ENCODE data around the gene ROBO1. TPM values are rescaled to one million over a fixed set of nuclear protein-coding genes. Genes with fewer than 3 reads are reported as not detected.

Gene ROBO1
- total RNA-seq, 1 experiment from 2014 or later, result 0.54 TPM

GRCh38 chr3:79414806-79415205 is 353.0 kb downstream of the ROBO1 start:
- in situ Hi-C loops (cut with HindIII; ENCODE audit: low pct_unique_long_range_greater_than_20kb, low sequenced_read_pairs), result no loop called here
- DNase-seq (ENCODE audit: low read depth), result no peak

DNA sequence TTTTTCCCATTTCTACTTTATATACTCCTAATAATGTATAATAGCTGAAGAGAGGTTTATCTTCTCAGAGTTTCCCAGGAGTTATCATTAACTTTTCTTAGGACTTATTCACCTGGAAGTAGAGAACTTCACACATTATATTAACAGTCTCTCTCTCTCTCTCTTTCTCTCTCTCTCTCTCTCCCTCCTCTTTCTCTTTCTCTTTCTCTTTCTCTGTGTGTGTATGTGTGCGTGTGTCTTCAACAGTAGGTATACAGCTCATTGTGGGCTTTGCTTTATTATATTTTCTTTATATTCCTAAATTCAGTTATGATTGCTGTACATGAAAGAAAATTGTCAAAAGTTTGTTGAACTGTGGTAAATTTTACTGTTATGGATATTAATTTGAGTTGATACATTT is 353.8 kb downstream of the ROBO1 start:
- DNase-seq (ENCODE audit: low read depth), result no peak
- in situ Hi-C loops (cut with HindIII; ENCODE audit: low pct_unique_long_range_greater_than_20kb, low sequenced_read_pairs), result no loop called here

DNA sequence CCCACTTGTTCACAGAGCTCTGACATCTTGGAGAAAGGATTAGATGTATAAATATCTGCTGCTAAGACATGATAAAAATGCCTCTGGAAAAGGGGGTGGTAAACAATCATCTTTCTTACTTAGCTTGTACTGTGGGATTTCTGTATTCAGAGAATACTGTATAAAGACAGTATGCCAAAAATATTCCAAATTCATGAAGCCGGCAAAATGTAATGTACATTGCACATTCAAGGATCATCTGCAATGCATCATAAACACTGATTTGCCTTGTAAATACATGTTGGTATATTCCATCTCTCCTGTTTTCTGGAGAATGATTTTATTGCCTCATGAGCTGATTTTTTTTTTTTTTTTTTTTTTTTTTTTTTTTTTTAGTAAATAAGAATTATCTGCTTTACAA is 355.3 kb downstream of the ROBO1 start:
- in situ Hi-C loops (cut with HindIII; ENCODE audit: low pct_unique_long_range_greater_than_20kb, low sequenced_read_pairs), result no loop called here
- DNase-seq (ENCODE audit: low read depth), result no peak

DNA sequence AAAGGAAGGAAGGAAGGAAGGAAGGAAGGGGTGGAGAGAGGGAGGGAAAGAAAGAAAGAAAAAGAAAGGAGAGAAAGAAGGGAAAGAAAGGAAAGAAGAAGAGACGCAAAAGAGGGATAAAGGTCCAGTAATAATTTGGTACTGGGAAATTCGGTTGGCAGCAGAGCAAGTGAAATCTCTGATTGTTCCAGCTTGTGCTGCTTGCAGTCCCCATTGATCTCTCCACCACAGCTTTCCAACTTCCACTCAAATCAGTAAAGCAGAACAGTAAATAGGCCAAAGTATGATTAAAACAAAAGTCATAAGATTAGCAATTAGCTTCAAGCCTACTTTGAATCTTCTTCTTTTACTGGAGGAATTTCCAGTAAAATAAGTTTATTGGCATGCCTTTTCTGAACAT is 357.2 kb downstream of the ROBO1 start:
- in situ Hi-C loops (cut with HindIII; ENCODE audit: low pct_unique_long_range_greater_than_20kb, low sequenced_read_pairs), result no loop called here
- DNase-seq (ENCODE audit: low read depth), result no peak

DNA sequence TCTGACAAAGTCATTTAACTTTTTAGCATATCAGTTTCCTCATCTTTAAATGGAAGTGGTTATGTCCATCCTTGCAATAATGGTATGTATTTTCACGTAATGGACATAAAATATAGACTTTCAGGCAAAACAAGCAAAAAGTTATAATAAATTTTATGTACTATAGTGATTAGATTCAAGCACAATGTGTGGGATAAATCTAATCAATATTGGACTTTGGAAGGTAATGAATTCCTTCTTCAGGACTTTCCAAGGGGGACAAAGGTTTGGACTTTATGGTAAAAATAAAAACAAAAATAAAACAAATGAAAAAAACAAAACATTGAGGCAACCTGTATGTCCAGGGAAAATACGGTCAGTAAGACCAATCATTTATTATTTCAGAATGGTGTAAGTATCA is 357.7 kb downstream of the ROBO1 start:
- in situ Hi-C loops (cut with HindIII; ENCODE audit: low pct_unique_long_range_greater_than_20kb, low sequenced_read_pairs), result no loop called here
- no peak for DNase-seq (ENCODE audit: low read depth)

- in situ Hi-C loops (cut with HindIII; ENCODE audit: low pct_unique_long_range_greater_than_20kb, low sequenced_read_pairs), result no loop called here
- DNase-seq (ENCODE audit: low read depth), result no peak
Observed at GRCh38 chr3:79406175-79406574, 361.6 kb downstream of the ROBO1 start.

- DNase-seq (ENCODE audit: low read depth), result no peak
- in situ Hi-C loops (cut with HindIII; ENCODE audit: low pct_unique_long_range_greater_than_20kb, low sequenced_read_pairs), result no loop called here
Observed at GRCh38 chr3:79405183-79405582, 362.6 kb downstream of the ROBO1 start.

- DNase-seq (ENCODE audit: low read depth), result no peak
- in situ Hi-C loops (cut with HindIII; ENCODE audit: low pct_unique_long_range_greater_than_20kb, low sequenced_read_pairs), result no loop called here
Observed at GRCh38 chr3:79396595-79396994, 371.2 kb downstream of the ROBO1 start.

GRCh38 chr3:79392479-79392878 is 375.3 kb downstream of the ROBO1 start:
- no peak for DNase-seq (ENCODE audit: low read depth)
- in situ Hi-C loops (cut with HindIII; ENCODE audit: low pct_unique_long_range_greater_than_20kb, low sequenced_read_pairs), result no loop called here

DNA sequence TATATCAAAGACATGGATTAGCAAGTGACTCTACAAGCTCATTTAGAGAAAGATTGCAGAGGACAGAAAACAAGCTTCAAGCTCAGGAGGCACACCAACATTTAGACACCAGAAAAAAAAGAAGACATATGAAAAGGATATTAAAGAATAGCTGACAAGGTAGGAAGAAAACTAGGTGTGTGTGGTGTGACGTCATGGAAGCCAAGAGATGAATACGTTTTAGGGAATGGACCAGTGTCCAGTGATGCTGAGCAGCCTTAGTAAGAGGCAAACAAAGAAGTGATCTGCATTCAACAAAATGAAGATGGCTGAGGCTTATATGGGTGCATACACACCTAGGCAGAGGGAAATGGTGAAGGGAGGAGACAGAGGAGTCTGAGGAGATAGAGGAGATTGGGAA is 377.4 kb downstream of the ROBO1 start:
- in situ Hi-C loops (cut with HindIII; ENCODE audit: low pct_unique_long_range_greater_than_20kb, low sequenced_read_pairs), result no loop called here
- no peak for DNase-seq (ENCODE audit: low read depth)

DNA sequence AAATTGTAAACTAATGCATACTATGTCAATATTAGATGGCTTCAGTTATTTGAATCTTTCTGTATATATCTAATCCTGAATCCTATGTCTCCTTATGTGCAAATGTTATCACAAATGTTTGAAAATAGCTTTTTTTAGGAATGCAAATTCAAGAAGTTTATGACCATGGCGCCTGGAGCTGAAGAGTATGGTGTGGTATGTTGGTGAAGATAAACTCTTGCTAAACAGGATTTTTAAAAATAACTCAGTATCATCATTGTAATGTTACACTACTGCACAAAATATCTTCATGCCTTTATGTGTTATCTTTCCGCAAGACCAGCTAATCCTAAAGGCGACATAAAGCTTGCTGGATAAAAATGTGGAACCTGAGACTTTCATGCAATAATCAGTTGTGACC is 382.6 kb downstream of the ROBO1 start:
- DNase-seq (ENCODE audit: low read depth), result no peak
- in situ Hi-C loops (cut with HindIII; ENCODE audit: low pct_unique_long_range_greater_than_20kb, low sequenced_read_pairs), result no loop called here

GRCh38 chr3:79383402-79384012 is 384.3 kb downstream of the ROBO1 start:
- in situ Hi-C loops (cut with HindIII; ENCODE audit: low pct_unique_long_range_greater_than_20kb, low sequenced_read_pairs), result no loop called here
- DNase-seq (ENCODE audit: low read depth), result no peak

DNA sequence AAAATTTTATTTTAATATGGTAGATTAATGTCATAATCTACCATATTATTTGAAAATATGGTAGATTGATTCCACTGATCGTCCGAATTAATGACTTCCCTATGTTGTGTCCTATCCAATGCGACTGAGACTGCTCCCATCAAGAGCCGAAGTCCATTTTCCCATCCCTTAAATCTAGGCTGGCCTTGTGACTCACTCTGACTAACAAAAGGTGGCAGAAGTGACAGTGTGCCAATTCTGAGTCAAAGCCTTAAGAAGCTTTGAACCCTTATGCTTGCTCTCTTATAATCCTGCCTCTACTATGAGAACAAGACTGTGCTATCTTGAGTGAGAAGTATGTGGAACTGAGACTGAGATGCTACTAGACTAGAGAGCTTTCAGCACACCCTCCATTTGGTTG is 387.2 kb downstream of the ROBO1 start:
- DNase-seq (ENCODE audit: low read depth), result no peak
- in situ Hi-C loops (cut with HindIII; ENCODE audit: low pct_unique_long_range_greater_than_20kb, low sequenced_read_pairs), result no loop called here

- DNase-seq (ENCODE audit: low read depth), result no peak
- in situ Hi-C loops (cut with HindIII; ENCODE audit: low pct_unique_long_range_greater_than_20kb, low sequenced_read_pairs), result no loop called here
Observed at GRCh38 chr3:79378064-79378463, 389.7 kb downstream of the ROBO1 start.

DNA sequence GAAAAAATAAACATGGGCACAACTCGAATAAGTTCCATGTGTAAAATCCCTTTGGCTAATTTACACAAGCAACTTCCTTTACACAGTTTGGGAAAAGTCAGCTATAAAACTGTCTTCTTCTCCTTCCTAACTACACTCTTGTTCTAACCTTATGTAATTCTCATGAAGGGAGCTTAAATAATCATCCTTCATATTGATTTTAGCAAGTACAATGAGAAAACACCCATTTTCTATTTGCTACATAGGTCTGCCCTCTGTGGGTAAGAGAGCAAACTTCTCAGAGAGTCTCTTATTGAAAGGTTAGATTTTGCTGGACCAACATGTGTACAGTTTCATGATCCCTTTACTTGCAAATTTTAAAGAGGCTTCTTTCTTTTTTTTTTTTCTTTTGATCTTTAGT is 398.5 kb downstream of the ROBO1 start:
- no peak for DNase-seq (ENCODE audit: low read depth)
- in situ Hi-C loops (cut with HindIII; ENCODE audit: low pct_unique_long_range_greater_than_20kb, low sequenced_read_pairs), result no loop called here

- in situ Hi-C loops (cut with HindIII; ENCODE audit: low pct_unique_long_range_greater_than_20kb, low sequenced_read_pairs), result no loop called here
- DNase-seq (ENCODE audit: low read depth), result no peak
Observed at GRCh38 chr3:79368403-79368802, 399.4 kb downstream of the ROBO1 start.

DNA sequence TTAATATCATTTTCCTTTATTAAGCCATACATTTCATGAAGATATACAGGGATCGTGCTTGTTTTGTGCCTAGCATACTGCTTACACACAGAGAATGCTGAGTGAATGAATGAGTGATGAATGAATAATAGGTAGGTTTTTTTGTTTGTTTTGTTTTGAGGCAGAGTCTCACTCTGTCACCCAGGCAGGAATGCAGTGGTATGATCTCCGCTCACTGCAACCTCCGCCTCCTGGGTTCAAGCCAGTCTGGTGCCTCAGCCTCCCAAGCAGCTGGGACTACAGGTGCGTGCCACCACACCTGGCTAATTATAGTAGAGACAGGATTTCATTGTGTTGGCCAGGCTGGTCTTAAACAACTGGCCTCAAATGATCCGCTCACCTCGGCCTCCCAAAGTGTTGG is 400.0 kb downstream of the ROBO1 start:
- DNase-seq (ENCODE audit: low read depth), result no peak
- in situ Hi-C loops (cut with HindIII; ENCODE audit: low pct_unique_long_range_greater_than_20kb, low sequenced_read_pairs), result no loop called here

- DNase-seq (ENCODE audit: low read depth), result no peak
- in situ Hi-C loops (cut with HindIII; ENCODE audit: low pct_unique_long_range_greater_than_20kb, low sequenced_read_pairs), result no loop called here
Observed at GRCh38 chr3:79367066-79367465, 400.7 kb downstream of the ROBO1 start.

DNA sequence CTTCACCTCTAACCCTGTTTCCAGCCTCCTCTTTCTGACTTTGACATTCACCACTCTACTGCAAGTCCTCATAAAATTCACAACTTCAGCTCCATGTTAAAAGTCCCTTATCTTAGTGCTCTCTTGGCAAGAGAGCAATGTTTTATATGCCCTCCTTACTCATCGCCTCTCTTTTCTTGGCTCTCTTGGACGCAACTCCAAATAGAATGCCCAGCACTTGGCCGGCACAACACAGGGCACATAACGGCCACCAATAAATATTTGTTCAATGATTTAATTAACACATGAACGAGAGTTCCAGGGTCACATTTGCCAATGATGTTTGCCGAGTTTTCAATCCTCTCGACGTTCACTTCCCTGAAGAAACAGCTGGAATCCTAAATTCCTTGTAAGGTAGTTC is 401.4 kb downstream of the ROBO1 start:
- no peak for DNase-seq (ENCODE audit: low read depth)
- in situ Hi-C loops (cut with HindIII; ENCODE audit: low pct_unique_long_range_greater_than_20kb, low sequenced_read_pairs), result no loop called here

GRCh38 chr3:79364784-79365183 is 403.0 kb downstream of the ROBO1 start:
- in situ Hi-C loops (cut with HindIII; ENCODE audit: low pct_unique_long_range_greater_than_20kb, low sequenced_read_pairs), result no loop called here
- DNase-seq (ENCODE audit: low read depth), result no peak

Measured in Caki2 (cell line).